Spleen (tissue), 11 donors: ENCODE results near the gene CRYGN. TPM values are rescaled to one million over a fixed set of nuclear protein-coding genes. Genes with fewer than 3 reads are reported as not detected.

ENCODE experiments used
- DNase-seq: peaks from one replicate; pipeline ENCODE4 v3.0.0-alpha.2; 2020
- H3K27ac ChIP-seq, 8 donors: fragments of 200-600 bp; sonication (generic) in 7 of 8; 1 replicate in 4 of 8; 2 replicates in 4 of 8; pipeline versions ENCODE4 v1.5.0 to v1.8.0; 2016 to 2021; ENCODE audit warnings: inconsistent platforms in 4 of 8, mild to moderate bottlenecking in 4 of 8, moderate library complexity in 1 of 8
- H3K27me3 ChIP-seq, 7 donors: fragments of 200-600 bp; sonication (generic) in 6 of 7; replicated peaks in 1 of 7; 1 replicate in 4 of 7; 2 replicates in 3 of 7; pipeline versions ENCODE4 v1.5.0 to v1.8.0; 2016 to 2021; ENCODE audit warnings: inconsistent platforms in 3 of 7, mild to moderate bottlenecking in 1 of 7
- H3K36me3 ChIP-seq, 6 donors: fragments of 200-600 bp; sonication (generic) in 5 of 6; 1 replicate in 4 of 6; 2 replicates in 2 of 6; pipeline versions ENCODE4 v1.5.0 to v1.8.0; 2016 to 2021; ENCODE audit warnings: inconsistent platforms in 2 of 6
- H3K4me1 ChIP-seq, 6 donors: fragments of 200-600 bp; sonication (generic) in 5 of 6; 1 replicate in 3 of 6; 2 replicates in 3 of 6; pipeline versions ENCODE4 v1.5.0 to v1.8.0; 2016 to 2021; ENCODE audit warnings: inconsistent platforms in 3 of 6
- H3K4me3 ChIP-seq, 8 donors: fragments of 200-600 bp; sonication (generic) in 7 of 8; 1 replicate in 4 of 8; 2 replicates in 4 of 8; pipeline versions ENCODE4 v1.5.0 to v1.8.0; 2016 to 2021; ENCODE audit warnings: inconsistent platforms in 4 of 8, mild to moderate bottlenecking in 4 of 8, moderate library complexity in 2 of 8
- H3K9me3 ChIP-seq, 8 donors: fragments of 200-600 bp; sonication (generic) in 7 of 8; 1 replicate in 4 of 8; 2 replicates in 4 of 8; pipeline versions ENCODE4 v1.5.0 to v1.8.0; 2016 to 2021; ENCODE audit warnings: inconsistent platforms in 4 of 8
- CTCF ChIP-seq, 11 experiments: fragments of 200-600 bp in 7 of 11; fragments of 450-650 bp in 4 of 11; sonication (generic) in 4 of 11; IDR thresholded peaks in 8 of 11; conservative IDR thresholded peaks in 3 of 11; 1 replicate in 7 of 11; 2 replicates in 4 of 11; pipeline versions ENCODE4 v1.4.0 to v1.8.0; 2016 to 2021; ENCODE audit warnings: antibody characterized with exemption in 11 of 11, inconsistent platforms in 4 of 11, mild to moderate bottlenecking in 1 of 11
- POLR2A ChIP-seq, 3 donors: fragments of 450-650 bp; IDR thresholded peaks; one replicate each; pipeline ENCODE4 v1.5.1; 2017; ENCODE audit warnings: antibody characterized with exemption in 3 of 3, mild to moderate bottlenecking in 1 of 3
- POLR2AphosphoS5 ChIP-seq, 3 donors: sonication (generic); formaldehyde crosslinking; IDR thresholded peaks; one replicate each; pipeline ENCODE4 v1.5.1; 2017; ENCODE audit warnings: antibody characterized with exemption in 3 of 3
- WGBS, 5 donors: extraction: QIAGEN DNeasy Blood & Tissue Kit in 3 of 5; methylation state at CpG; one replicate each; pipeline versions ENCODE4 v1.1.5 to v1.1.7; 2013 to 2018; 5-methylcytosine and 5-hydroxymethylcytosine counted together
- intact Hi-C: fragments of 100-400 bp; cut with DNase I; formaldehyde crosslinking; loops from one replicate; pipeline ENCODE4 v1.15.0; 2023; ENCODE audit warnings: low total_unique reads
- polyA plus RNA-seq, 3 donors: library from polyadenylated mRNA; stranded (reverse); fragments of 200-250 nt; gene quantifications; one replicate each; pipeline ENCODE4 v1.2.1, GENCODE V29; 2013
- total RNA-seq, 7 donors: library from RNA; depleted of rRNA in 3 of 7; stranded (reverse); fragments of >200 nt in 3 of 7; fragmentation: NEBNext Ultra II Directional in 4 of 7; extraction: Animal tissue kit (Norgen Biotek cat#: 25700) in 4 of 7; gene quantifications; one replicate each; pipeline versions ENCODE4 v1.1.0 to v1.2.1, GENCODE V29; 2016 to 2021
- donor health status: healthy with polysubstance abuse.
- donor health status: DM: no; HTN: no; CAD: no; lungs with moderate emphysema.
- donor health status: DM: no; HTN: no; CAD: no.
- donor health status: Bipolar disorder and iron deficiency.
- donor health status: healthy.
- donor health status: DM: no; HTN: no; CAD: no.
- donor health status: DM: yes; HTN: yes; CAD: no.

The CRYGN gene
- total and polyA plus RNA-seq, 10 donors = 0.17 to 2.5 (median 0.32) TPM; not detected in 1

GRCh38 chr7:151392002-151392401, 47.9 kb downstream of the CRYGN start:
- Histone ChIP-seq H3K27me3 (peaks cover 0 to 9% (median 0%) of the 10 kb centered on the region in 7 donors), H3K36me3 (peaks cover 0 to 7% (median 0%) of the 10 kb centered on the region in 6 donors), H3K9me3 (no peaks in the 10 kb centered on the region), H3K4me1 (peaks cover 0 to 64% (median 13%) of the 10 kb centered on the region in 6 donors), H3K4me3 (no peak overlapping the region), H3K27ac (no peak overlapping the region)
- 81 to 94% (median 89%) methylated on average over 5 to 8 of the region's 8 CpGs for WGBS, 5 donors
- peak; percentile 64 for DNase-seq
- TF ChIP-seq POLR2AphosphoS5 (IDR thresholded peaks at IDR 0.05) = no peak
- no peak for TF ChIP-seq CTCF (IDR thresholded peaks at IDR 0.05 in 8 of 11, conservative IDR thresholded peaks at IDR 0.05 in 3 of 11)
- no peak for TF ChIP-seq POLR2A (IDR thresholded peaks at IDR 0.05)
- intact Hi-C loops = no loop called here

GRCh38 chr7:151391358-151391730, 48.6 kb downstream of the CRYGN start:
- H3K27me3 ChIP-seq = peaks cover 0 to 9% (median 0%) of the 10 kb centered on the region in 7 donors
- 85 to 95% (median 94%) methylated on average over 9 of the region's 9 CpGs for WGBS, 5 donors
- peaks cover 0 to 64% (median 18%) of the 10 kb centered on the region in 6 donors for H3K4me1 ChIP-seq
- H3K36me3 ChIP-seq = peaks cover 0 to 7% (median 0%) of the 10 kb centered on the region in 6 donors
- TF ChIP-seq POLR2AphosphoS5 (IDR thresholded peaks at IDR 0.05) (peak in 1 of 3 donors; percentile 2), CTCF (IDR thresholded peaks at IDR 0.05 in 8 of 11, conservative IDR thresholded peaks at IDR 0.05 in 3 of 11) (no peak), POLR2A (IDR thresholded peaks at IDR 0.05) (no peak)
- intact Hi-C loops = no loop called here
- DNase-seq = peak; percentile 32
- H3K27ac ChIP-seq = no peak overlapping the region
- no peaks in the 10 kb centered on the region for H3K9me3 ChIP-seq
- no peak overlapping the region for H3K4me3 ChIP-seq

- TF ChIP-seq POLR2AphosphoS5 (IDR thresholded peaks at IDR 0.05) (peak in 1 of 3 donors; percentile 7), POLR2A (IDR thresholded peaks at IDR 0.05) (no peak)
- Histone ChIP-seq H3K36me3 (peaks cover 0 to 7% (median 0%) of the 10 kb centered on the region in 6 donors), H3K4me1 (peaks cover 0 to 64% (median 18%) of the 10 kb centered on the region in 6 donors), H3K27ac (no peak overlapping the region), H3K4me3 (no peak overlapping the region), H3K27me3 (peaks cover 0 to 9% (median 0%) of the 10 kb centered on the region in 7 donors), H3K9me3 (no peaks in the 10 kb centered on the region)
- 65 to 74% (median 68%) methylated on average over 17 to 25 of the region's 25 CpGs for WGBS, 5 donors
- intact Hi-C loops = no loop called here
- peak; percentile 43 for DNase-seq
These were observed 49.2 kb downstream of the CRYGN start for GRCh38 chr7:151390598-151391357.

GRCh38 chr7:151389768-151390597, 50.0 kb downstream of the CRYGN start:
- peaks cover 0 to 63% (median 16%) of the 10 kb centered on the region in 6 donors for H3K4me1 ChIP-seq
- intact Hi-C loops = no loop called here
- DNase-seq = peak; percentile 54
- H3K27me3 ChIP-seq = peaks cover 0 to 13% (median 0%) of the 10 kb centered on the region in 7 donors
- no peak overlapping the region for H3K27ac ChIP-seq
- H3K4me3 ChIP-seq = no peak overlapping the region
- 61 to 70% (median 65%) methylated on average over 22 to 24 of the region's 24 CpGs for WGBS, 5 donors
- peaks cover 0 to 7% (median 0%) of the 10 kb centered on the region in 6 donors for H3K36me3 ChIP-seq
- H3K9me3 ChIP-seq = no peaks in the 10 kb centered on the region
- TF ChIP-seq POLR2A (IDR thresholded peaks at IDR 0.05) (no peak), POLR2AphosphoS5 (IDR thresholded peaks at IDR 0.05) (no peak), CTCF (IDR thresholded peaks at IDR 0.05 in 8 of 11, conservative IDR thresholded peaks at IDR 0.05 in 3 of 11) (no peak)
